Kidney (tissue), 14 donors: ENCODE data around the gene TMEM116. TPM values are rescaled to one million over a fixed set of nuclear protein-coding genes. Genes with fewer than 3 reads are reported as not detected.

Experiments
- DNase-seq, 5 donors: peaks; one replicate each; pipeline ENCODE4 v3.0.0-alpha.2; 2013 to 2020
- FAIRE-seq: peaks from 2 replicates; lab custom pipeline; 2012; peaks lifted over from hg19 to GRCh38; lab: Jason Lieb, UNC
- H3K27ac ChIP-seq, 2 donors: one replicate each; pipeline ENCODE4 v1.7.0; 2013; ENCODE audit warnings: low read depth in 2 of 2, low read length in 2 of 2, inconsistent platforms in 1 of 2
- H3K27me3 ChIP-seq: one replicate; pipeline ENCODE4 v1.7.1; 2013; ENCODE audit warnings: low read length, inconsistent platforms; ENCODE audit not compliant: control insufficient read depth, insufficient read depth
- H3K36me3 ChIP-seq, 3 donors: one replicate each; pipeline versions ENCODE4 v1.7.0 to v1.7.1; 2013; ENCODE audit warnings: low read length in 3 of 3, control low read depth in 1 of 3, inconsistent platforms in 1 of 3; ENCODE audit not compliant: insufficient read depth in 3 of 3, control insufficient read depth in 2 of 3
- H3K4me1 ChIP-seq, 3 donors: one replicate each; pipeline versions ENCODE4 v1.7.0 to v1.7.1; 2013; ENCODE audit warnings: low read length in 3 of 3, inconsistent platforms in 1 of 3, low read depth in 1 of 3; ENCODE audit not compliant: control insufficient read depth in 2 of 3, insufficient read depth in 2 of 3
- H3K4me3 ChIP-seq, 3 donors: one replicate each; pipeline versions ENCODE4 v1.7.0 to v1.8.1; 2013; ENCODE audit warnings: low read length in 3 of 3, control low read depth in 1 of 3, inconsistent platforms in 1 of 3
- H3K9ac ChIP-seq, 3 donors: one replicate each; pipeline versions ENCODE4 v1.7.0 to v1.7.1; 2013; ENCODE audit warnings: low read length in 3 of 3, control low read depth in 1 of 3, inconsistent platforms in 1 of 3
- H3K9me3 ChIP-seq, 3 donors: one replicate each; pipeline versions ENCODE4 v1.7.0 to v1.7.1; 2013; ENCODE audit warnings: low read length in 3 of 3, control low read depth in 1 of 3, inconsistent platforms in 1 of 3; ENCODE audit not compliant: control insufficient read depth in 2 of 3, insufficient read depth in 1 of 3
- CTCF ChIP-seq: IDR thresholded peaks from 3 replicates; pipeline ENCODE4 v1.5.1; 2012; ENCODE audit warnings: mild to moderate bottlenecking, moderate library complexity, borderline replicate concordance; ENCODE audit not compliant: insufficient read depth; ENCODE audit errors: extremely low read depth
- intact Hi-C: fragments of 100-400 bp; cut with DNase I; formaldehyde crosslinking; loops from one replicate; pipeline ENCODE4 v1.11.1; 2022
- microRNA-seq: library from miRNA; unstranded; fragments of <30 nt; microRNA quantifications from one replicate; pipeline ENCODE4 v1.2.0, GENCODE V29; 2020
- polyA plus RNA-seq: library from polyadenylated mRNA; stranded (reverse); fragments of 350-450 nt; fragmentation: Illumina TruSeq; extraction: RNeasy Lipid Tissue Mini Kit (QIAGEN cat#74804); gene quantifications from one replicate; pipeline ENCODE4 v1.2.3, GENCODE V29; 2014; ENCODE audit warnings: low read depth, low replicate concordance; ENCODE audit not compliant: insufficient read depth
- total RNA-seq: library from RNA; stranded (reverse); fragmentation: NEBNext Ultra II Directional; extraction: Animal tissue kit (Norgen Biotek cat#: 25700); gene quantifications from one replicate; pipeline ENCODE4 v1.2.1, GENCODE V29; 2021
- donor health status: control.
- donor health status: control.
- donor health status: control.
- donor health status: control.
- donor health status: control.
- donor health status: DM: yes; HTN: yes; CAD: no.
- donor health status: Normal renal cell carcinoma (clear cell type).

TMEM116 gene
- total and polyA plus RNA-seq, 2 donors from 2014 or later, result 20.2 to 59.7 TPM

- TF ChIP-seq CTCF, result no peak
- Histone ChIP-seq H3K9ac (no peak overlapping the region), H3K9me3 (no peaks in the 10 kb centered on the region), H3K36me3 (peaks cover 6 to 67% (median 31%) of the 10 kb centered on the region in 3 donors), H3K27ac (no peak overlapping the region), H3K27me3 (no peaks in the 10 kb centered on the region), H3K4me3 (no peak overlapping the region), H3K4me1 (peaks cover 0 to 4% (median 0%) of the 10 kb centered on the region in 3 donors)
- no peak for DNase-seq
- no peak for FAIRE-seq
- intact Hi-C loops, result no loop called here
Observed at GRCh38 chr12:111887926-111888745, 124.8 kb downstream of the TMEM116 start.

- no peak overlapping the region for H3K9ac ChIP-seq
- no peak overlapping the region for H3K4me3 ChIP-seq
- DNase-seq, result no peak
- no peaks in the 10 kb centered on the region for H3K9me3 ChIP-seq
- FAIRE-seq, result no peak
- peaks cover 9 to 63% (median 25%) of the 10 kb centered on the region in 3 donors for H3K36me3 ChIP-seq
- intact Hi-C loops, result no loop called here
- H3K4me1 ChIP-seq, result peaks cover 0 to 4% (median 0%) of the 10 kb centered on the region in 3 donors
- H3K27ac ChIP-seq, result no peak overlapping the region
- H3K27me3 ChIP-seq, result no peaks in the 10 kb centered on the region
- TF ChIP-seq CTCF, result no peak
Observed at GRCh38 chr12:111886662-111887545, 126.1 kb downstream of the TMEM116 start.

GRCh38 chr12:111881716-111882115, 131.2 kb downstream of the TMEM116 start:
- Histone ChIP-seq H3K4me3 (no peak overlapping the region), H3K36me3 (peaks cover 5 to 39% (median 33%) of the 10 kb centered on the region in 3 donors), H3K4me1 (no peaks in the 10 kb centered on the region), H3K27me3 (no peaks in the 10 kb centered on the region), H3K27ac (no peak overlapping the region), H3K9me3 (no peaks in the 10 kb centered on the region), H3K9ac (no peak overlapping the region)
- TF ChIP-seq CTCF, result no peak
- no peak for DNase-seq
- intact Hi-C loops, result no loop called here
- no peak for FAIRE-seq

Small RNA genes lying within 50 kb of the gene (microRNA-seq; reads per million reads assigned to microRNA genes)
- gene MIR3657, result not detected

Other genes starting within 250 kb of the TMEM116 start
- gene ALDH2, start 246.2 kb downstream of the TMEM116 start, total RNA-seq, result 178 TPM
- 318 TPM for gene ALDH2, start 246.2 kb downstream of the TMEM116 start, polyA plus RNA-seq
- 45.7 TPM for gene MAPKAPK5, start 170.9 kb downstream of the TMEM116 start, total RNA-seq
- gene MAPKAPK5, start 170.9 kb downstream of the TMEM116 start, polyA plus RNA-seq, result 20.5 TPM
- gene ERP29, start 261 bp upstream of the TMEM116 start, total RNA-seq, result 104 TPM
- 220 TPM for gene ERP29, start 261 bp upstream of the TMEM116 start, polyA plus RNA-seq
- 22.8 TPM for gene NAA25, start 95.6 kb upstream of the TMEM116 start, total RNA-seq
- gene NAA25, start 95.6 kb upstream of the TMEM116 start, polyA plus RNA-seq, result 3.2 TPM
- 27.1 TPM for gene TRAFD1, start 112.4 kb upstream of the TMEM116 start, total RNA-seq
- gene TRAFD1, start 112.4 kb upstream of the TMEM116 start, polyA plus RNA-seq, result 16.4 TPM